Measurements from ENCODE around the gene CTTNBP2NL.
"Not testable (repeated sequence)": the region's sequence is repeated elsewhere in the genome, so short reads cannot be mapped to it uniquely, and the experiment has no call there.

The CTTNBP2NL gene

DNA sequence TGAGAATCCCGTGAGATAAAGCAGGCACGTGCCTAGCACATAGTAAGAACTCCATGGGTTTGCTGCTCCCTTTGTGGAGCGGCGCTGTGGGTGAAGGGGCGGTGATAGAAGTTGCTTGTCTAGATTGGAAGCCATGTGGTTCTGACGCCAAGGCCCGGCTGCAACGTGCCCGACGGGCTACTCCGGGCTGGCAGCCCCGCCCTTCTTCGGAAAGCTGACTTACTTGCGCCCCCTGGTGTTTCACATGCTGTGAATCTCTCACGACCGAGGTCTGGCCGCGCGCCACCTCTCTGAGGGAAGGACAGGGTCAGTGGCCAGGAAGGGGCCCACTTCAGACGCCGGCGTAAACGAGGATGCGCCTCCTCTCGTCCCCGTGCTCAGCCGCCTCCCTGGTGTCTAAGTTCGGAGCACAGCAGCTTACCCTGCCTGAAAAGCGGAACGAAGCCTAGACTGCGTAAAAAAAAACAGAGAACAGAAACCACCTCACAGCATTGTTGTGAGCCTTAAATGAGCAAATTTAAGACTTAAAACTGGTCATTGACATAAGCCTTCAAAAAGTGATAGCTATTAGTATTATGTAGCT is 70.2 kb downstream of the CTTNBP2NL start:
- DNase-seq = peak; percentile 88 to 94

DNA sequence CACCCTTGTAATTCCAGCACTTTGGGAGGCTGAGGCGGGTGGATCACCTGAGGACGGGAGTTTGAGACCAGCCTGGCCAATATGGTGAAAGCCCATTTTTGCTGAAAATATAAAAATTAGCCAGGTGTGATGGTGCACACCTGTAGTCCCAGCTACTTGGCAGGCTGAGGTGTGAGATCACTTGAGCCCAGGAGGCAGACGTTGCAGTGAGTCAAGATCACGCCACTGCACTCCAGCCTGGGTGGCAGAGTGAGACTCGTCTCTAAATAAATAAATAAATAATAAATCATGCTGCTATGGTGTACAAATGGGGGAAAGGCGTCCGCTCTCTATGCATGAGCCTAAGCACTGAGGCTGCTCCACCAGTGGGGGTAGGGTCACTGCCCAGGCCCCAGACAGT is 74.3 kb downstream of the CTTNBP2NL start:
- not testable (repeated sequence) for DNase-seq

DNA sequence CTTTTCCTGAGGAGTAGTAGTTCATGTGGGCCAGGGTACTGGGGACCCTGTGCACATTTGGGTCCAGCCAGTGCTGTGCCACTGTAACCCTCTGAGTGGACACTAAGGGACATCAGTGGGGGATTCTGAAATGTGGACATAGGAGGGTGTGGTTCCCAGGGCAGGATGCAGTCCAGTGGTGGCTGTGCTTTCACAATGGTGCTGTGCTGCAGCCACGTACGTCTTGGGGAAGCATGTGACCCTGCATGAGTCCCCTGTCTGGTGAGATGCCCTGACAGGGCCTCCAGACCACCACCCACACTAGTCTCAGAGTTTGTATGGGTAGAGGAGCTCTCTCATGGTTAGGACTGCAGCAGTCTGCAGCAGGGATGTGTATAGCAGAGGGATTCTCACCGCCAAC is 75.0 kb downstream of the CTTNBP2NL start:
- no peak for DNase-seq

DNA sequence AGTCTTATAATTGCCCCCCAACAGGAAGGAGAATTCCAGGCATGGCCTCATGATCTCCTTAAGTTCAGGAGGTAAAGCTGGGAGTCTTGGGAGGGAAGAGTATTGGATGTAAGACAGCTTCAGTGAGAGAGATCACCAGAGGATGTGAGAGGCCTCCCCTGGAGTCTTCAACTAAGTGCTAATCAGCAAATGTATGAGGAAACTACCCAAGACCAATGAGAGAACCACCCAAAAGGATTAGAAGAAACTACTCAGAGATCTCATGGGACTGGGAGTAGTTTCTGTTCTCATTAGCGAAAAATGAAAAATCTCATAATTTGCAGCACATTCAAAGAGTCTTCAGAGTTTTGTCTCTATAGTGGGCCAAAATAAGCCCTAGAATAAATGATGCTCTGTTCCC is 76.1 kb downstream of the CTTNBP2NL start:
- DNase-seq = no peak

DNA sequence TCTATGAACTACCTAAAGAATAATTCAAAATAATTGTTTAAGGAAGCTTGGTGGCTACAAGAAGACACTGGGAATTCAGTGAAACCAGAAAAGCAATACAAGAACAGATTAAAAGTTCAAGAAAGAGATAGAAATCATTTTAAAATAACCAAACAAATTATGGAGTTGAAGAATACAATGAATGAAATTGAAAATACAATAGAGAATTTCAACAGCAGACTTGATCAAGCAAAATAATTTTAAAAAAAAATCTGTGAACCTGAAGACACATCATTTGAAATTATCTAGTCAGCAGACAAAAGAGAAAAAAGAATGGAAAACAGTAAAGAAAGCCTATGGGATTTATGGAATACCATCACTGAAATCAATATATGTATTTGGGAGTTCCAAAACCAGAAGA is 81.5 kb downstream of the CTTNBP2NL start:
- DNase-seq = no peak

DNA sequence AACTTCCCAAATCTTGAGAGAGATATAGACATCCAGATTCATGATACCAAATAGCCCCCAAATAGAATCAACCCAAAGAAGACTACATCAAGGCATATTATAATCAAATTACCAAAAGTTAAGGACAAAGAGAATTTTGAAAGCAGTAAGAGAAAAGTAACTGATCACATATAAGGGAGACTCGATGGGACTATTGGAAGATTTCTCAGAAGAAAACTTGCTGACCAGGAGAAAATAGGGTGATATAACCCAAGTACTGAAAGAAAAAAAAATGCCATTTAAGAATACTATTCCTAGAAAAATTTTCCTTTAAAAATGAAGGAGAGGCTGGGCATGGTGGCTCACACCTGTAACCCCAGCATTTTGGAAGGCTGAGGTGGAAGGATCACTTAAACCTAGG is 82.3 kb downstream of the CTTNBP2NL start:
- DNase-seq = no peak

DNA sequence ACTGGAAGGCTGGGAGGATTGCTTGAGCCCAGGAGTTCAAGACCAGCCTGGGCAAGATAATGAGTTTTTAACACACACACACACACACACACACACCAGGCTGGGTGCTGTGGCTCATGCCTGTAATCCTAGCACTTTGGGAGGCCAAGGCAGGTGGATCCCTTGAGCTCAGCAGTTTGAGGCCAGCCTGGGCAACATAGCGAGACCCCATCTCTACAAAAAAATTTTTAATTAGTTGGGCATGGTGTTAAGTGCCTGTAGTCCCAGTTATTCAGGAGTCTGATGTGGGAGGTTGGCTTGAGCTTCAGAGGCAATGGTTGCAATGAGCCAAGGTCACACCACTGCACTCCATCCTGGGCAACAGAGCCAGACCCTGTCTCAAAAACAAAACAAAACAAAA is 90.0 kb downstream of the CTTNBP2NL start:
- DNase-seq = not testable (repeated sequence)

DNA sequence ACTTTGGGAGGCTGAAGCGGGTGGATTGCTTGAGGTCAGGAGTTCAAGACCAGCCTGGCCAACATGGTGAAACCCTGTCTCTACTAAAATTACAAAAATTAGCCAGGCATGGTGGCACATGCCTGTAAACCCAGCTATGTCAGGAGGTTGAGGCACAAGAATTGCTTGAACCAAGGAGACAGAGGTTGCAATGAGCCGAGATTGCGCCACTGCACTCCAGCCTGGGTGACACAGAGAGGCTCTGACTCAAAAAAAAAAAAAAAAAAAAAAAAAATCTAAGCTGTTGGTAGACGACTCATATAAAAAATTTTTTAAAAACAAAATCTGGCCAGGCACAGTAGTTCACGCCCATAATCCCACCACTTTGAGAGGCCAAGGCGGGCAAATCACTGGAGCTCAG is 91.7 kb downstream of the CTTNBP2NL start:
- DNase-seq = not testable (repeated sequence)

DNA sequence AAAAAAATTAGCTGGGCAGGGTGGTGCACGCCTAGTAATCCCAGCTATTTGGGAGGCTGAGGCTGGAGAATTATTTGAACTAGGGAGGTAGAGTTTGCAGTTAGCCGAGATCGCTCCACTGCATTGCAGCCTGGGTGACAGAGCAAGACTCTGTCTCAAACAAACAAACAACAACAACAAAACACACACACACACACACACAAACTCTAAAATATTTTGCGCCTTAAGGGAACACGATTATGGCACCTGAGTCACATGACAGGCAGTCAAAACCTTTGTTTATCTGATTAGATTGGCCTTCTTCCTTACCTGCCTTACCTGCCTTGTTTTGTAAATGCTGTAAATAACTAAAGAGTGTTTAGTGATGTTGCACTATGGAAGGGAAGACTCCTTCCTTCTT is 92.1 kb downstream of the CTTNBP2NL start:
- DNase-seq = no peak

DNA sequence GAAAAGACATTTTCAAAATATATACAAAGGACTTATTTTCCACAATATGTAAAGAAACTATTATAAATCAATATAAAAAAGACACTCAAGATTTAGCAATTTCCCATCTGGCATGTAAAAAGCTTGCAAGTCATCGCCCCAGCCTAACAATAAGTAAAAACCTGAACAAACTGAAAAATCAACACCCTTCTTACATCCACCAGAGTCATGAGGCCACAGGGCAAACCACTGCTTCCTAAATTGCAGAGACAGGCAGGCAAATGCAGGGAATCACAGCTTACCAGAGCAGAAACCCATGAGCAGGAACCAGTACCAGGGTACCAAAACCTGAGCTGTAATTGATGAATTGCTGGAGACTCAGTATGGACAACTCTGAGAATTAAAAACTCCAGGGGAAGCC is 96.1 kb downstream of the CTTNBP2NL start:
- DNase-seq = no peak

DNA sequence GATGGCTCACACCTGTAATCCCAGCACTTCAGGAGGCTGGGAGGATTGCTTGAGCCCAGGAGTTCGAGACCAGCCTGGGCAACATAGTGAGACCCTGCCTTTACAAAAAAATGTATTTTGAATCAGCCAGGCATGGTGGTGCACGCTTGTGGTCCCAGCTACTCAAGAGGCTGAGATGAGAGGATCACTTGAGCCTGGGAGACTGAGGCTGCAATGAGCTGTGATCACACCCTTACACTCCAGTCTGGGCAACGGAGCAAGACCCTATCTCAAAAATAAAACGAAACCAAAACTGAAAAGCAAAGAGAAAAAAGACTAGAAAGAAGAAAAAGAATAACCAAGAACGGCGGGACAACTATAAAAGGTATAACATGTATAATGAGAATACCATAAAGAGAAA is 97.3 kb downstream of the CTTNBP2NL start:
- no peak for DNase-seq

DNA sequence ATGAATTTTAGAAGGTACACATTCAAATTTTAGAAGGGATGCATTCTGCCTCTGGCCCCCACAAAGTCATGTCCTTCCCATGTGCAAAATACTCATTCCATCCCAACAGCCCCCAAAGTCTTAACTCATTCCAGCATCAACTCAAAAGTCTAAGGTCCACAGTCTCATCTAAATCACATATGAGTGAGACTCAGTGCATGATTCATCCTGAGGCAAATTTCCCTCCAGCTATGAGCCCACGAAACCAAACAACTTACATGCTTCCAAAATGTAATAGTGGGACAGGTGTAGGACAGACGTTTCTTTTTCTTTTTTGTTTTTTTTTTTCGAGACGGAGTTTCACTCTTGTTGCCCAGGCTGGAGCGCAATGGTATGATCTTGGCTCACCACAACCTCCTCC is 100.3 kb downstream of the CTTNBP2NL start:
- no peak for DNase-seq

DNA sequence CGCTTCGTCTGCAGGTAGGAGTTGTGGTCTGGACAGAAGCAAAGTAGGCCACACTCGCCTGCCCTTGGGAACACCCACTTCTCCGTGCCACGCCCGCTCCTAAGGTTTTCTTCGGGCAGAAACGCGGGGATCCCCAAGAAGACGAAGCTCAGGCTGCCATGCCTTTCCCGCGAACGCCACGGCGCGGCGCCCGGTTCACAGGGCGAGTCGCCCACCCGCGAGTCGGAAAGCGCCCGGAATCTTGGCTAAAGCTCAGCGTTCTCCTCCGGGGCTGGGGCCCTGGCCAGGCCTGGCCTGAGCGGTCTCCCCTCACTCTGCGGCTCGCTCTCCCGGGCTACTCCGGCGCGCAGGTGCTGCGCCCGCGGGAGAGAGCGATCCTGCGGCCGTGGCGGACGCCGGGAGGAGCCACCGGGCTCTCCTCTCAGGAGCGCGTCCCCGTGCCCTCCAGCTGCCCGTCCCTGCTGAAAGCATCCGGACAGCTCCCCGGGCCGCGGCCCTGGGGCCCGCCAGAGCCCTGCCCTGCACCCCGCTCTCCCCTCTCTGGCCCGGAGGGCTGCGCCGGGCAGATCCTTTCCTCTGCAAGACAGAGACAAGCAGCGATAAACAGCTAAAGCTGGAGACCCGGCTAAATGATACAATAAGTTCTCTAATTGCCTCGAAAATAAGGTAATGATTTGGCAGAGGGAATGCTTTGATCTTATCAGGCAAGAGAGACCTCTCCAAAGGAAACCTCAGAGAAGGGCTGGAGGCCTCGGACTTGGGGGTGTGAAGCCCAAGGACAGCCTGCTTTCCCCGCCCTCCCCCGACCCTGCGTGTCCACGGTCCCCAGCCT is 106.0 kb downstream of the CTTNBP2NL start:
- peak; percentile 67 to 72 for DNase-seq

DNA sequence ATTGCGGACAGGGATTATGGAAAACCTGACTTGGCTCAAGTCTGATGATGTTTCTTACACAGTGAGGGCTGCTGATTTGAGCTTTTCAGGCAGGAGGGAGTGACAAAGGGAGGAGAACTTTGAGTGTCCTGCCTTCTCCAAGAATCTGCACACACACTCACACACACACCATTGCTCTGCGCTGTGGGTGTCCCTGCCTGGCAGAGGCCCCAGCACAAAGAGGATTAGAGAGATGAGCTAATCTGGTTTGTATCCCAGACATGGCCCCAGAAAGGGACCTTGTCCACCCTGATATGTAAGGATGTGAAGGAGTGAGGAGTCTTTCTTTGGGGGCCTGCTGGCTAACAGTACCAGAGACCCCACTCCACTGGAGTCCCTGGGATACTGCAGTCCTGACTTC is 106.8 kb downstream of the CTTNBP2NL start:
- DNase-seq = no peak

DNA sequence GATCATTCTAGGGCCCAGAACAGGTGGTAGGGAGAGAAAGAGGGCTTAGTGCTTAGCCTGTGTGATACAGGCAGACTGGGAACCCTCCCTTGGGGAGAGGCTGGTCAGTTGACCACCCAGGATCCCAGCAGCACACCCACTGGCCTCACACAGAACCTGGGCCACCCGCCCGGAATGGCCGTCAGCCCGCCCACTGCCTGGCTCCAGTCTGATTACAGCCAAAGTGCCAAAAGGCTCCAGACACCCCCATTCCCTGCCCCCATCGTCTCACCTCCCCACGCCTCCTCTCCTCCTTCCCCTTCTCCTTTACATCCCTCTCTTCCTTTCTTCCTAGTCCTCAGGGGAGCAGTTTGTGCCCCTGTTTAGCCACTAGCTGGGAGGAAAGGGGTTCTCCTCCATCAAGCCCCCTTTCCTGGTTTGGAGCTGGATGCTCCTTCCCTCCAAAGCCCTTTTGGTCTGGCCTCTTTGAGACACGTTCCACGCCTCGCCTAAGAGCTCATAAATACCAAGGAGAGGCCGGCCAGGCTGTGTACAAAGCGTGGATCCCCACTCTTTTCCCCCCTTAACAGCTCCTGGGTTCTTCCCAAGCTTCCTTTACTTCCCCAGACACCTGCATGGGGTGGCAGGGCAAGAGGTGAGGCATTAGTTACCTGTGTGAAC is 108.1 kb downstream of the CTTNBP2NL start:
- DNase-seq = no peak

DNA sequence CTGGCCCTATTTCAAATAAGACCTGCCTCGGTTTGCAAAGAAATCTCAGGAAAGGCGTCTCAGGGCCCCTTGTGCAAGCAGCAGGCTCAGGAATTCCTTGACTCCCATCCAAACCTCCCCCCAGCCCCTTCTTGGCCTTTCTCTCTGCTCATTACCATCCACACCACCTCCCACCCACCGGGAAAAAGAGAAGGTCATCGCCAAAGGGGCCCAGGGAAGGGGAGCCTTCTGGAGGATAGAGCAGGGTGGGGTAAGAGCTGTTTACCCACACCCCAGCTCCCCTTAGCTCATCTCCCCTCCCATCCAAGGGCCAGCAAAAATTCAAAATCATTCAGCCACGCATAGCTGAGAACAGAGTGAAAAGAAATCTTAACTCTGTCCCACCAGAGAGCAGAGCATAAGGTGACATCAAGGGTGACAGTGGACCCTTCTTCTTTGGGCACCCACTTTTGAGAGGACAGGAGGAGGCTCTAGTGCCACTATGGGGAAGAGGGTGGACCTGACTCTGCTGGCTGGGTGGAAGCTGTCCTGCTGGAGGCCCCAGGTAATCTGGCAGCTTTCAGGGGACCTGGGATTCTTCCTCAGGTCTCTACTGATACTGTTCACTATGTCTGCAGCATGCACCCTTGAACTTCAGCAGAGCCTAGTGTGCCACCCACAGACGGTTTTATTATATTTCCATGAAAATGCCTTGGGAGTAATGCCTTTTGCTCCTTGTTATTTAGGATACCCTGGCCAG is 108.8 kb downstream of the CTTNBP2NL start:
- DNase-seq = no peak

DNA sequence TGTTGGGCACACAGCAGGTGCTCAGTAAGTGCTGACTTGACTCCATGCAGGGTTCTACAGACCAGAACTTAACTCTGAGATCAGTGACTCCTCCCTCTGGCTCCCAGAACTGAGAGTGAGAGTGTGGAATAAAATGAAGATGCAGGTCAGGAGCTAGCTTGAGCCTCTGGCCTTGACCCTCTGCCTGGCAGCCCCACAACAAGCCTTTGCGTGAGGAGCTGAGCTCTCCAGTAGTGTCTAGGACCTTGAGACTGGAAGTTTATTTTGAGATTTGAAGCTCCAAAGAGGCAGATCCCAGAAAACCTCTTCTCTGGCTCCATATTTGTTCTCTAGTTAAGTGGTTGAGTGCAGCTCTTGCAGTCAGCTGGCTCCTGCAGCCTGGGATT is 109.4 kb downstream of the CTTNBP2NL start:
- DNase-seq = no peak

DNA sequence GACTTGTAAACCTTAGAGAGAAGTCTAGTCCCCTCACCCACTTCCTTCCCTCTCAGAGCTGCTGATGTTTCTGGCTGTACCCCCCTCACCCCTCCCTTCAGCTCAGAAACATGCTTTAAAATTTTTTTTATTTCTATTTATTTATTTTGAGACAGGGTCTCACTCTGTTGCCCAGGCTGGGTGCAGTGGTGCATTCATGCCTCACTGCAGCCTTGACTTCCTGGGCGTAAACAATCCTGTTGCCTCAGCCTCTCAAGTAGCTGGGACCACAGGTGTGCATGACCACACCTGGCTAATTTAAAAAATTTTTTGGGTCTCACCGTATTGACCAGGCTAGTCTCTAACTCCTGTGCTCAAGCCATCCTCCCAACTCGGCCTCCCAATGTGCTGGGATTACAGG is 109.9 kb downstream of the CTTNBP2NL start:
- DNase-seq = no peak

DNA sequence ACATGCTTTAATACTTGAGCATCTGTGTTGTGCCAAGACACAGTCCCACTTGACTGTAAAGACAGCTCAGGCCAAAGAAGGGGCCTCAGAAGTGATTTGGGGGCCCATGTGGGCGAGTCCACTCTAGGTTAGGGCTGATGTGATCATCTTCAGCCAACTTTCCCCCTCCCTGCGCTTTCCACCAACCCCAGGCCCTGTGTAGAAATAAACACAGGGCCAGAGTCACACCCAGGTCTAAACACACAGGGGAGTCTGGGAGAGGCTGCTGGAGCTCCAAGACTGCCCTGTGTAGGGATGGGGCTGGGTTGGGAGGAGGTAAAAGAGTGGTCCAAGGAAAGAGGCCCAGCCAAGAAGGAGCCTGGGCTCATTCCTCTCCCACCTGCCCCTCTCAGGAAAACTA is 110.3 kb downstream of the CTTNBP2NL start:
- no peak for DNase-seq

DNA sequence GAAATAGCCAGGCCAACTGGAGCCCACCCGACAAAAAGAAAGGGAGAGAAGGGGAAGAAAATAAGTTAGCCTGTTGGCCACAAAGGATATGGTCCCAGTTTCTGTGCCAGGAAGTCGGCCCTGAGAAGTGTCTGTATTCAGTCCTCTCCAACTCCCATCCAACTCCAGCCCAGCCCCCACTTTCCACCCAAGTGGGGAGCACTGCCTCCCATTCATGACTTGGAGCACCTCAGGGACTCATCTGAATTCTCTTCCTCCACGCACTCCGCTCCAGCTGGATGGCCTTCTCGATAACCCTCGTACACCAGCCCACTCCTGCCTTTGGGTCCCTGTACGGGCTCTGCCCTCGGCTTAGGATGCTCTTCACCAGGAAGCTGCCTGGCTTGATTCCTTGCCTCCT is 110.7 kb downstream of the CTTNBP2NL start:
- no peak for DNase-seq

DNA sequence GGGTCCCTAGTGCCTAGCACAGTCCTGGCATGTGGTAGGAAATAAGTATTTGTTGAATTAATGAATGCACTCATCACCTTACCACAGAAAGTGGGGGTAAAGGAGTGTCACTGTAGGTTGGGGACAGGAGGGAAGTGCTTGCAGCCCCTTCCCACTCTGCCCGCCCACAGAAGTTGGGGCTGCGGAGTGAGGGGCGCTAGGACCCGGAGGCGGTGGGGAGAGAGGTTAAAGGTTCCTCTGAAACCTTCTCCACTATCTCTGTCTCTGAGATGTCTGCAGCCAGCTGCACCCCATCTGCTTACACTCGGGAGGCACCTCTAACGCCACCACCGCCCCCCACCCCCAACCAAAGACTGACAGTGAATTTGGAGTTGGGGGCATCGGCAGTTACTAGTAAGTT is 111.3 kb downstream of the CTTNBP2NL start:
- DNase-seq = no peak

DNA sequence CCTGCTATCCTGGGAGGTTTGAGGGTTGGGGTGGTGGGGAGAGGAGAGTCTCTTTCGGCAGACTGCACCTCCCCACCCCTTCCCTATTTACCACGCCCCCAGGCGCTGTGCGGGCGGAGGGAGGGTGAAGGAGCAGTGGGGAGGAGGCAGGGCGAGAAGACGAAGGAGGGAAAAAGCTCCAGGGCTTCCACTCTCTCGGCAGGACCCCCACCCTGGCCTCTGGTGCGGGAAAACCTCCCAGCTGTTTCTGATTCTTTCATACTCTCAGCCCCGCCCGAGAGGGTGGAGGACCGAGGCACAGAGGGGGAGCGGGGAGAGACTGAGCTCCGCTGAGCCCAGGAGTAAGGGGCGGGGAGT is 111.9 kb downstream of the CTTNBP2NL start:
- DNase-seq = peak; percentile 20 to 29

DNA sequence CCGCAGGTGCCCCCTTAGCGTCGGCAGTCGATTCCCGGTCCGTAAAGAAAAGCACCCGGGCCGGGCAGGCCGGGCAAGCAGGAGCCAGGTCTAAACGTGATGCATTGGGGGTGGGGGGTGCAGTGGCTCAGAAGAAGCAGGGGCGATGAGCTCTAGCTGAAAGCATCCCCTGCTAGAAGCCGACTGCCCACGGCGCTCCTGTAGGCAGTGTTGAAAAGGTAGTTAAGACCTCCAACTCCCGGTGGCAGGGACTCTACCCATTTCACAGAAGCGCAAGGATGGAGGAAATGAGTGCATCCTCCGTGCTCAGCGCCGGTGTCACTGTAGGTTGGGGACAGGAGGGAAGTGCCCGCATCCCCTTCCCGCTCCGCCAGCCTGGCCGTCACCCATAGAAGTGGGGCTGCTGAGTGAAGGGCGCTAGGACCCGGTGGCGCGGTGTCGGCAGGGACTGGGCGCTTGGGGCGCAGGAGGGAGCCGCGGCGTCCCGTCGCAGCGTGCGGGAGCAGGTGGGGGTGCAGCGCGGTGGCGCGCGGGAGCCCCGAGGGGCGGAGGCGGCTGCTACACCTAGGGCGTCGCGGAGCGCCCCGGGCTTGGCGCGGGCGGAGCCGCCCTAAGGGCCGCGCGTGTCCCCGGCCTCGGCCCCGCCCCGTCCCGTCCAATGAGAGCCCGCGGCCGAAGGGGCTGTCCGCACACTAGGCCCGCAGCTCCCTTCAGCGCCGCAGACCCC is 112.4 kb downstream of the CTTNBP2NL start, which contains the start of gene WNT2B:
TSS of gene WNT2B (plus strand) at position 688 of the 727 bp plus-strand sequence. CDS start 298 bp downstream, outside the sequence.
- peak; percentile 48 to 54 for DNase-seq
